Lower leg skin (tissue), 3 donors: ENCODE measurements around the gene AP4E1.

Source experiments
- CTCF ChIP-seq, 3 donors: fragments of 450-650 bp; IDR thresholded peaks; one replicate each; pipeline ENCODE4 v1.5.1; 2016; ENCODE audit warnings: antibody characterized with exemption in 3 of 3, mild to moderate bottlenecking in 3 of 3, moderate library complexity in 2 of 3
- POLR2A ChIP-seq, 2 donors: fragments of 450-650 bp; IDR thresholded peaks; one replicate each; pipeline ENCODE4 v1.6.1; 2016 to 2017; ENCODE audit warnings: antibody characterized with exemption in 2 of 2, mild to moderate bottlenecking in 1 of 2, moderate library complexity in 1 of 2

GRCh38 chr15:50964075-50964474, 55.6 kb downstream of the AP4E1 start:
- TF ChIP-seq CTCF (IDR thresholded peaks at IDR 0.05), result no peak
- no peak for TF ChIP-seq POLR2A (IDR thresholded peaks at IDR 0.05)
